Neural cell (in vitro differentiated cells): ENCODE data around the gene MS4A6A. TPM values are rescaled to one million over a fixed set of nuclear protein-coding genes. Genes with fewer than 3 reads are reported as not detected.

ENCODE experiments used
- H2AFZ ChIP-seq: fragments of 200-600, 300-800 bp; sonication (generic), shearing (Covaris generic); 2 replicates; pipeline ENCODE4 v1.6.0; 2014; ENCODE audit warnings: low read depth, mild to moderate bottlenecking, antibody characterized with exemption, low read length, moderate library complexity
- H3F3A ChIP-seq: fragments of 200-600 bp; shearing (Covaris generic); 2 replicates; pipeline ENCODE4 v1.6.1; 2016; ENCODE audit warnings: mild to moderate bottlenecking, moderate library complexity, mixed read lengths, antibody characterized with exemption, low read length; ENCODE audit not compliant: insufficient read depth, poor library complexity, severe bottlenecking
- H3K27ac ChIP-seq: fragments of 200-600, 300-800 bp; sonication (generic), shearing (Covaris generic); 2 replicates; pipeline ENCODE4 v1.5.1; 2014; ENCODE audit warnings: mild to moderate bottlenecking, low read length, moderate library complexity
- H3K27me3 ChIP-seq: fragments of 300-800, 200-600 bp; sonication (generic), shearing (Covaris generic); 2 replicates; pipeline ENCODE4 v1.6.0; 2014; ENCODE audit warnings: mild to moderate bottlenecking, low read depth, low read length, moderate library complexity; ENCODE audit not compliant: insufficient read depth
- H3K36me3 ChIP-seq: fragments of 300-800, 200-600 bp; sonication (generic), shearing (Covaris generic); 2 replicates; pipeline ENCODE4 v1.5.1; 2014; ENCODE audit warnings: mild to moderate bottlenecking, antibody characterized with exemption, low read length, moderate library complexity; ENCODE audit not compliant: insufficient read depth
- H3K4me2 ChIP-seq: fragments of 300-800, 200-600 bp; sonication (generic), shearing (Covaris generic); 2 replicates; pipeline ENCODE4 v1.6.0; 2014; ENCODE audit warnings: mild to moderate bottlenecking, low read length
- H3K4me3 ChIP-seq: fragments of 300-800, 200-600 bp; sonication (generic), shearing (Covaris generic); 2 replicates; pipeline ENCODE4 v1.5.1; 2014; ENCODE audit warnings: mild to moderate bottlenecking, low read length, moderate library complexity
- H3K79me2 ChIP-seq: fragments of 200-600 bp; shearing (Covaris generic); replicated peaks from 2 replicates; pipeline ENCODE4 v1.6.0; 2014; ENCODE audit warnings: mild to moderate bottlenecking, low read length, moderate library complexity; ENCODE audit not compliant: insufficient read depth
- H3K9ac ChIP-seq: fragments of 300-800, 200-600 bp; sonication (generic), shearing (Covaris generic); 2 replicates; pipeline ENCODE4 v1.6.1; 2016; ENCODE audit warnings: mild to moderate bottlenecking, low read length, mixed read lengths
- H3K9me2 ChIP-seq: fragments of 200-600 bp; shearing (Covaris generic); 2 replicates; pipeline ENCODE4 v1.6.1; 2016; ENCODE audit warnings: mild to moderate bottlenecking, low read length, mixed read lengths; ENCODE audit not compliant: insufficient read depth
- H3K9me3 ChIP-seq: fragments of 200-600, 300-800 bp; sonication (generic), shearing (Covaris generic); 2 replicates; pipeline ENCODE4 v1.6.1; 2016; ENCODE audit warnings: mild to moderate bottlenecking, mixed run types, low read length, moderate library complexity, mixed read lengths
- H4K20me1 ChIP-seq: fragments of 200-600 bp; shearing (Covaris generic); 2 replicates; pipeline ENCODE4 v1.6.1; 2016; ENCODE audit warnings: mild to moderate bottlenecking, mixed run types; ENCODE audit not compliant: insufficient read depth
- EP300 ChIP-seq: fragments of 450-650 bp; conservative IDR thresholded peaks from 2 replicates; pipeline ENCODE4 v1.6.1; 2014; ENCODE audit warnings: antibody characterized with exemption, mild to moderate bottlenecking, moderate library complexity; ENCODE audit not compliant: poor library complexity, severe bottlenecking
- EZH2 ChIP-seq: fragments of 200-600, 300-800 bp; shearing (Covaris generic), sonication (generic); IDR thresholded peaks from 2 replicates; pipeline ENCODE4 v1.6.1; 2014; ENCODE audit warnings: antibody characterized with exemption, low read length, borderline replicate concordance, mild to moderate bottlenecking; ENCODE audit not compliant: insufficient read depth, poor library complexity, severe bottlenecking
- MXI1 ChIP-seq: fragments of 450-650 bp; conservative IDR thresholded peaks from 2 replicates; pipeline ENCODE4 v1.6.1; 2014; ENCODE audit warnings: antibody characterized with exemption, mild to moderate bottlenecking; ENCODE audit not compliant: poor library complexity, severe bottlenecking
- POLR2AphosphoS5 ChIP-seq: IDR thresholded peaks from 2 replicates; pipeline ENCODE4 v1.6.1; 2012
- RAD21 ChIP-seq: fragments of 450-650 bp; conservative IDR thresholded peaks from 2 replicates; pipeline ENCODE4 v1.6.1; 2014; ENCODE audit warnings: antibody characterized with exemption, mild to moderate bottlenecking, moderate library complexity
- SMC3 ChIP-seq: fragments of 450-650 bp; conservative IDR thresholded peaks from 2 replicates; pipeline ENCODE4 v1.6.1; 2014; ENCODE audit warnings: antibody characterized with exemption, mild to moderate bottlenecking, moderate library complexity; ENCODE audit not compliant: poor library complexity
- TAF1 ChIP-seq: IDR thresholded peaks from 2 replicates; pipeline ENCODE4 v1.6.1; 2012; ENCODE audit warnings: low read depth
- polyA plus RNA-seq: library from polyadenylated mRNA; depleted of rRNA; stranded (reverse); fragments of >200 nt; gene quantifications from 2 replicates; pipeline ENCODE4 v1.2.3, GENCODE V29; 2014
- TF ChIP-seq, protein P1 (sequence below): IDR thresholded peaks from 2 replicates; pipeline ENCODE4 v1.6.1; 2012; ENCODE audit warnings: borderline replicate concordance
- TF ChIP-seq, protein P2 (sequence below): fragments of 450-650 bp; IDR thresholded peaks from 2 replicates; pipeline ENCODE4 v1.5.1; 2014; ENCODE audit warnings: antibody characterized with exemption, mild to moderate bottlenecking, moderate library complexity; ENCODE audit not compliant: poor library complexity, severe bottlenecking

Gene MS4A6A
- polyA plus RNA-seq, 1 donor from 2014 or later: not detected

DNA sequence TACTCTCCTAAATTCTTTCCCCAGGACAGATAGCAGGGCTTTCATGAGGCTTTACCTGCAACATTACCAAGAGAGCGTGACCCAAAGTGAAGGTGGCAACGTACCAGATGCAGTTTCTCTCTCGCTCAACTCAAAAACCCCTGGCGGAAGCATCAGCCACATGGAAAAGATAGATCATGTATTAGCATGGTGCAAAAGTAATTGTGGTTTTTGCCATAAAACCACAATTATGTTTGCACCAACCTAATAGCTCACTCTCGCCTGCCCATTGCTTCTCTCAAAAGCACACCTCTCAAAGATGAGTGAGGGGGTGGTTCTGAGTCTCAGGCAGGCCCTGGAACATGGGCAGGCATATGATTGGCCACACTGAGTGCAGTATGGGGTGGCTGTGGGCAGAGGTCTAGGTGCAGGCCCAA is 7.0 kb downstream of the MS4A6A start:
- no peak overlapping the region for H3K4me3 ChIP-seq
- H3K27me3 ChIP-seq: no peaks in the 10 kb centered on the region
- no peaks in the 10 kb centered on the region for H3K9me2 ChIP-seq
- TF ChIP-seq MXI1 (no peak), RAD21 (no peak)
- TF ChIP-seq, protein P1, sequence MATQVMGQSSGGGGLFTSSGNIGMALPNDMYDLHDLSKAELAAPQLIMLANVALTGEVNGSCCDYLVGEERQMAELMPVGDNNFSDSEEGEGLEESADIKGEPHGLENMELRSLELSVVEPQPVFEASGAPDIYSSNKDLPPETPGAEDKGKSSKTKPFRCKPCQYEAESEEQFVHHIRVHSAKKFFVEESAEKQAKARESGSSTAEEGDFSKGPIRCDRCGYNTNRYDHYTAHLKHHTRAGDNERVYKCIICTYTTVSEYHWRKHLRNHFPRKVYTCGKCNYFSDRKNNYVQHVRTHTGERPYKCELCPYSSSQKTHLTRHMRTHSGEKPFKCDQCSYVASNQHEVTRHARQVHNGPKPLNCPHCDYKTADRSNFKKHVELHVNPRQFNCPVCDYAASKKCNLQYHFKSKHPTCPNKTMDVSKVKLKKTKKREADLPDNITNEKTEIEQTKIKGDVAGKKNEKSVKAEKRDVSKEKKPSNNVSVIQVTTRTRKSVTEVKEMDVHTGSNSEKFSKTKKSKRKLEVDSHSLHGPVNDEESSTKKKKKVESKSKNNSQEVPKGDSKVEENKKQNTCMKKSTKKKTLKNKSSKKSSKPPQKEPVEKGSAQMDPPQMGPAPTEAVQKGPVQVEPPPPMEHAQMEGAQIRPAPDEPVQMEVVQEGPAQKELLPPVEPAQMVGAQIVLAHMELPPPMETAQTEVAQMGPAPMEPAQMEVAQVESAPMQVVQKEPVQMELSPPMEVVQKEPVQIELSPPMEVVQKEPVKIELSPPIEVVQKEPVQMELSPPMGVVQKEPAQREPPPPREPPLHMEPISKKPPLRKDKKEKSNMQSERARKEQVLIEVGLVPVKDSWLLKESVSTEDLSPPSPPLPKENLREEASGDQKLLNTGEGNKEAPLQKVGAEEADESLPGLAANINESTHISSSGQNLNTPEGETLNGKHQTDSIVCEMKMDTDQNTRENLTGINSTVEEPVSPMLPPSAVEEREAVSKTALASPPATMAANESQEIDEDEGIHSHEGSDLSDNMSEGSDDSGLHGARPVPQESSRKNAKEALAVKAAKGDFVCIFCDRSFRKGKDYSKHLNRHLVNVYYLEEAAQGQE: no peak
- H3K9ac ChIP-seq: no peak overlapping the region
- H3K79me2 ChIP-seq: no peaks in the 10 kb centered on the region
- H3K36me3 ChIP-seq: no peaks in the 10 kb centered on the region
- no peaks in the 10 kb centered on the region for H3F3A ChIP-seq
- H2AFZ ChIP-seq: no peak overlapping the region
- H3K4me2 ChIP-seq: no peak overlapping the region
- H3K9me3 ChIP-seq: no peaks in the 10 kb centered on the region
- no peak overlapping the region for H3K27ac ChIP-seq
- no peaks in the 10 kb centered on the region for H4K20me1 ChIP-seq

- Histone ChIP-seq H3K4me3 (no peak overlapping the region), H3K36me3 (no peaks in the 10 kb centered on the region), H4K20me1 (no peaks in the 10 kb centered on the region), H3K9me3 (peaks cover 4% of the 10 kb centered on the region), H3K9ac (no peak overlapping the region), H3K9me2 (no peaks in the 10 kb centered on the region), H3F3A (no peaks in the 10 kb centered on the region), H3K79me2 (no peaks in the 10 kb centered on the region), H2AFZ (no peak overlapping the region), H3K27ac (no peak overlapping the region), H3K27me3 (no peaks in the 10 kb centered on the region), H3K4me2 (no peak overlapping the region)
- TF ChIP-seq TAF1 (no peak), SMC3 (no peak), EZH2 (no peak), POLR2AphosphoS5 (no peak), RAD21 (no peak), EP300 (no peak), MXI1 (no peak)
- TF ChIP-seq, protein P1: no peak
- TF ChIP-seq, protein P2, sequence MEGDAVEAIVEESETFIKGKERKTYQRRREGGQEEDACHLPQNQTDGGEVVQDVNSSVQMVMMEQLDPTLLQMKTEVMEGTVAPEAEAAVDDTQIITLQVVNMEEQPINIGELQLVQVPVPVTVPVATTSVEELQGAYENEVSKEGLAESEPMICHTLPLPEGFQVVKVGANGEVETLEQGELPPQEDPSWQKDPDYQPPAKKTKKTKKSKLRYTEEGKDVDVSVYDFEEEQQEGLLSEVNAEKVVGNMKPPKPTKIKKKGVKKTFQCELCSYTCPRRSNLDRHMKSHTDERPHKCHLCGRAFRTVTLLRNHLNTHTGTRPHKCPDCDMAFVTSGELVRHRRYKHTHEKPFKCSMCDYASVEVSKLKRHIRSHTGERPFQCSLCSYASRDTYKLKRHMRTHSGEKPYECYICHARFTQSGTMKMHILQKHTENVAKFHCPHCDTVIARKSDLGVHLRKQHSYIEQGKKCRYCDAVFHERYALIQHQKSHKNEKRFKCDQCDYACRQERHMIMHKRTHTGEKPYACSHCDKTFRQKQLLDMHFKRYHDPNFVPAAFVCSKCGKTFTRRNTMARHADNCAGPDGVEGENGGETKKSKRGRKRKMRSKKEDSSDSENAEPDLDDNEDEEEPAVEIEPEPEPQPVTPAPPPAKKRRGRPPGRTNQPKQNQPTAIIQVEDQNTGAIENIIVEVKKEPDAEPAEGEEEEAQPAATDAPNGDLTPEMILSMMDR: no peak
These were observed 10.9 kb downstream of the MS4A6A start for GRCh38 chr11:60172011-60172410.
